DOHH2 (cell line): ENCODE results near the gene RAPGEF5.

ENCODE experiments used
- CTCF ChIP-seq: fragments of 200-600 bp; sonication (generic); IDR thresholded peaks from one replicate; pipeline ENCODE4 v1.5.1; 2014; ENCODE audit warnings: antibody characterized with exemption, mild to moderate bottlenecking, low read depth, low read length; ENCODE audit not compliant: poor library complexity, severe bottlenecking
- EZH2phosphoT487 ChIP-seq: fragments of 200-600 bp; sonication (generic); IDR thresholded peaks from 2 replicates; pipeline ENCODE4 v1.6.1; 2017; ENCODE audit warnings: borderline replicate concordance, mild to moderate bottlenecking, antibody characterized with exemption, low read length, moderate library complexity, mixed read lengths

- no peak for TF ChIP-seq CTCF
- TF ChIP-seq EZH2phosphoT487, result no peak
Measured at GRCh38 chr7:22292531-22292930, 64.4 kb downstream of the RAPGEF5 start.
